GM20431 (cell line): ENCODE data around the gene NUMBL.

Experiments used
- in situ Hi-C: fragments of 300-500 bp; cut with MseI, MboI; formaldehyde crosslinking; loops from one replicate; pipeline ENCODE4 v1.15.0; 2020; ENCODE audit warnings: low sequenced_read_pairs; ENCODE audit not compliant: unreplicated experiment

Gene NUMBL

GRCh38 chr19:40616178-40616577 is 74.3 kb downstream of the NUMBL start:
- in situ Hi-C loops = no loop called here
